H1 (cell line): Measurements from ENCODE around the gene SEMA3C. TPM values are rescaled to one million over a fixed set of nuclear protein-coding genes. Genes with fewer than 3 reads are reported as not detected.

Source experiments
- CTCF ChIA-PET: fragments of 300-600 bp; sonication (Branson Sonifier 250); formaldehyde crosslinking; loops from one replicate; lab custom pipeline; 2021; ENCODE audit not compliant: partially characterized antibody; lab: Charles Lee
- POLR2A ChIA-PET: fragments of 300-600 bp; sonication (Branson Sonifier 250); formaldehyde crosslinking; loops from one replicate; lab custom pipeline; 2021; ENCODE audit warnings: inconsistent platforms; ENCODE audit not compliant: partially characterized antibody; lab: Charles Lee
- DNase-seq, 2 experiments: peaks; one replicate each; pipeline versions ENCODE4 v3.0.0 to v3.0.0-alpha.2; 2010 to 2022; ENCODE audit warnings: low spot score in 2 of 2, low read depth in 1 of 2, mixed read lengths in 1 of 2
- FAIRE-seq: peaks from 2 replicates; lab custom pipeline; 2011; peaks lifted over from hg19 to GRCh38; lab: Jason Lieb, UNC
- H2AFZ ChIP-seq: 2 replicates; pipeline ENCODE4 v1.8.1; 2012; ENCODE audit warnings: low read length, inconsistent platforms
- H2AK5ac ChIP-seq: 2 replicates; pipeline ENCODE4 v1.6.1; 2013; ENCODE audit warnings: low read depth, low read length
- H2BK120ac ChIP-seq: replicated peaks from 2 replicates; pipeline ENCODE3; 2013; ENCODE audit warnings: low read depth, low read length, inconsistent platforms
- H2BK12ac ChIP-seq: 2 replicates; pipeline ENCODE4 v1.6.1; 2013; ENCODE audit warnings: low read depth, low read length
- H2BK15ac ChIP-seq: 2 replicates; pipeline ENCODE4 v1.6.1; 2013; ENCODE audit warnings: low read length
- H2BK20ac ChIP-seq: 2 replicates; pipeline ENCODE4 v1.6.1; 2013; ENCODE audit warnings: low read length
- H2BK5ac ChIP-seq: 2 replicates; pipeline ENCODE4 v1.6.1; 2013; ENCODE audit warnings: low read depth, low read length
- H3K14ac ChIP-seq: 2 replicates; pipeline ENCODE4 v1.6.1; 2013; ENCODE audit warnings: inconsistent platforms; ENCODE audit not compliant: insufficient read length
- H3K18ac ChIP-seq: 2 replicates; pipeline ENCODE4 v1.6.1; 2013; ENCODE audit warnings: low read length; ENCODE audit errors: extremely low read depth
- H3K23ac ChIP-seq: 2 replicates; pipeline ENCODE4 v1.6.1; 2013; ENCODE audit warnings: inconsistent platforms; ENCODE audit not compliant: insufficient read length
- H3K23me2 ChIP-seq: 2 replicates; pipeline ENCODE4 v1.6.1; 2013; ENCODE audit warnings: low read depth, low read length
- H3K27ac ChIP-seq: 2 replicates; pipeline ENCODE4 v1.6.1; 2011; ENCODE audit warnings: low read depth, low read length, inconsistent platforms
- H3K27me3 ChIP-seq, 4 experiments: replicated peaks in 1 of 4; 1 replicate in 1 of 4; 2 replicates in 3 of 4; pipeline versions ENCODE4 v1.6.1 to v1.8.1; 2011 to 2013; ENCODE audit warnings: low read length in 3 of 4, mild to moderate bottlenecking in 3 of 4, inconsistent platforms in 2 of 4, mixed read lengths in 2 of 4, moderate library complexity in 1 of 4; ENCODE audit not compliant: control insufficient read depth in 3 of 4, insufficient read depth in 3 of 4; ENCODE audit errors: extremely low read depth in 1 of 4
- H3K36me3 ChIP-seq, 4 experiments: 2 replicates each; pipeline versions ENCODE4 v1.6.1 to v1.8.1; 2011 to 2013; ENCODE audit warnings: mild to moderate bottlenecking in 4 of 4, low read length in 3 of 4, moderate library complexity in 2 of 4, control low read depth in 1 of 4, inconsistent platforms in 1 of 4; ENCODE audit not compliant: insufficient read depth in 4 of 4, control insufficient read depth in 2 of 4
- H3K4ac ChIP-seq: replicated peaks from 2 replicates; pipeline ENCODE3; 2013; ENCODE audit warnings: low read length, low read depth, mixed read lengths, inconsistent platforms; ENCODE audit not compliant: insufficient read length
- H3K4me1 ChIP-seq, 4 experiments: replicated peaks in 1 of 4; 1 replicate in 1 of 4; 2 replicates in 3 of 4; pipeline versions ENCODE4 v1.6.1 to v1.8.1; 2011 to 2013; ENCODE audit warnings: low read length in 3 of 4, inconsistent platforms in 2 of 4, mixed read lengths in 1 of 4; ENCODE audit not compliant: insufficient read depth in 4 of 4, control insufficient read depth in 3 of 4
- H3K4me2 ChIP-seq, 2 experiments: 2 replicates each; pipeline versions ENCODE4 v1.6.1 to v1.8.1; 2011 to 2013; ENCODE audit warnings: low read depth in 2 of 2, low read length in 2 of 2, control low read depth in 1 of 2, inconsistent platforms in 1 of 2, mild to moderate bottlenecking in 1 of 2; ENCODE audit not compliant: insufficient read depth in 1 of 2
- H3K4me3 ChIP-seq, 4 experiments: fragments of 200-600, 300-600 bp in 1 of 4; sonication (generic), shearing (Covaris generic), sonication (Bioruptor Twin) in 1 of 4; 2 replicates each; pipeline versions ENCODE4 v1.5.1 to v1.8.1; 2011 to 2016; ENCODE audit warnings: low read length in 4 of 4, low read depth in 3 of 4, control low read depth in 2 of 4, inconsistent platforms in 2 of 4, mild to moderate bottlenecking in 2 of 4, mixed read lengths in 1 of 4, moderate library complexity in 1 of 4; ENCODE audit not compliant: insufficient read depth in 2 of 4; ENCODE audit errors: extremely low read depth in 1 of 4
- H3K56ac ChIP-seq: replicated peaks from 2 replicates; pipeline ENCODE3; 2013; ENCODE audit warnings: low read depth, mild to moderate bottlenecking, mixed read lengths, low read length, inconsistent platforms; ENCODE audit not compliant: insufficient read length
- H3K79me1 ChIP-seq: 2 replicates; pipeline ENCODE4 v1.6.1; 2013; ENCODE audit warnings: low read depth, low read length, control low read depth
- H3K79me2 ChIP-seq, 2 experiments: 2 replicates each; pipeline versions ENCODE4 v1.6.1 to v1.8.1; 2012 to 2013; ENCODE audit warnings: low read length in 2 of 2, mild to moderate bottlenecking in 2 of 2, inconsistent platforms in 1 of 2; ENCODE audit not compliant: insufficient read depth in 2 of 2, control insufficient read depth in 1 of 2
- H3K9ac ChIP-seq, 4 experiments: replicated peaks in 1 of 4; 1 replicate in 1 of 4; 2 replicates in 3 of 4; pipeline versions ENCODE4 v1.6.1 to v1.8.1; 2011 to 2013; ENCODE audit warnings: low read depth in 3 of 4, low read length in 3 of 4, control low read depth in 2 of 4, mild to moderate bottlenecking in 2 of 4, moderate library complexity in 2 of 4, inconsistent platforms in 1 of 4; ENCODE audit errors: extremely low read depth in 1 of 4
- H3K9me3 ChIP-seq, 2 experiments: 2 replicates each; pipeline versions ENCODE4 v1.6.1 to v1.8.1; 2012 to 2013; ENCODE audit warnings: mild to moderate bottlenecking in 2 of 2, moderate library complexity in 2 of 2, control low read depth in 1 of 2, inconsistent platforms in 1 of 2, low read depth in 1 of 2, low read length in 1 of 2, mixed read lengths in 1 of 2; ENCODE audit not compliant: insufficient read depth in 2 of 2
- H4K20me1 ChIP-seq, 2 experiments: replicated peaks in 1 of 2; 2 replicates each; pipeline versions ENCODE3 to v1.8.1; 2011 to 2013; ENCODE audit warnings: inconsistent platforms in 2 of 2, low read length in 2 of 2, mild to moderate bottlenecking in 1 of 2; ENCODE audit not compliant: insufficient read depth in 2 of 2, control insufficient read depth in 1 of 2
- H4K5ac ChIP-seq: 2 replicates; pipeline ENCODE4 v1.6.1; 2013; ENCODE audit warnings: low read length, low read depth, mixed read lengths, inconsistent platforms; ENCODE audit not compliant: insufficient read length
- H4K8ac ChIP-seq: 2 replicates; pipeline ENCODE4 v1.8.0; 2013; ENCODE audit warnings: mild to moderate bottlenecking, moderate library complexity, low read length, inconsistent platforms; ENCODE audit not compliant: insufficient read depth; ENCODE audit errors: extremely low read depth
- H4K91ac ChIP-seq: replicated peaks from 2 replicates; pipeline ENCODE3; 2013; ENCODE audit warnings: low read length, mixed read lengths, inconsistent platforms; ENCODE audit not compliant: insufficient read length
- CBX5 ChIP-seq: fragments of 300-800, 300-1000 bp; sonication (generic); IDR thresholded peaks from 2 replicates; pipeline ENCODE4 v1.7.1; 2016; ENCODE audit warnings: antibody characterized with exemption, low read length, low read depth
- CHD1 ChIP-seq: IDR thresholded peaks from 2 replicates; pipeline ENCODE4 v1.6.1; 2012; ENCODE audit warnings: low read depth, low read length, improper control_type of control experiment
- EGR1 ChIP-seq: IDR thresholded peaks from 2 replicates; pipeline ENCODE4 v1.6.1; 2011; ENCODE audit warnings: low read depth, low read length, borderline replicate concordance
- FOSL1 ChIP-seq: IDR thresholded peaks from 2 replicates; pipeline ENCODE4 v1.6.1; 2011; ENCODE audit warnings: mild to moderate bottlenecking, low read depth, low read length, moderate library complexity; ENCODE audit not compliant: insufficient read depth
- HDAC6 ChIP-seq: IDR thresholded peaks from one replicate; pipeline ENCODE4 v1.7.1; 2012; ENCODE audit warnings: low read depth, mild to moderate bottlenecking, inconsistent platforms, low read length, moderate library complexity
- KDM1A ChIP-seq: fragments of 200-600, 300-600 bp; sonication (generic); IDR thresholded peaks from 2 replicates; pipeline ENCODE4 v1.7.1; 2016; ENCODE audit warnings: mild to moderate bottlenecking, low read length, borderline replicate concordance
- NANOG ChIP-seq: IDR thresholded peaks from 2 replicates; pipeline ENCODE4 v1.6.1; 2011; ENCODE audit warnings: low read length, low read depth, mild to moderate bottlenecking, inconsistent platforms; ENCODE audit not compliant: insufficient read depth, poor library complexity, severe bottlenecking
- POLR2A ChIP-seq, 2 experiments: IDR thresholded peaks; 1 replicate in 1 of 2; 2 replicates in 1 of 2; pipeline ENCODE4 v1.6.1; 2011; ENCODE audit warnings: low read depth in 2 of 2, low read length in 2 of 2, mild to moderate bottlenecking in 2 of 2; ENCODE audit errors: control extremely low read depth in 1 of 2
- RFX5 ChIP-seq: IDR thresholded peaks from 2 replicates; pipeline ENCODE4 v1.6.1; 2011; ENCODE audit warnings: low read depth, low read length, improper control_type of control experiment, borderline replicate concordance
- SIRT6 ChIP-seq: IDR thresholded peaks from one replicate; pipeline ENCODE4 v1.7.1; 2012; ENCODE audit warnings: low read length, inconsistent platforms
- SIX5 ChIP-seq: IDR thresholded peaks from 2 replicates; pipeline ENCODE4 v1.6.1; 2011; ENCODE audit warnings: mild to moderate bottlenecking, low read depth, low read length
- USF2 ChIP-seq: IDR thresholded peaks from 2 replicates; pipeline ENCODE4 v1.6.1; 2011; ENCODE audit warnings: low read length, improper control_type of control experiment
- ZNF274 ChIP-seq: IDR thresholded peaks from 2 replicates; pipeline ENCODE4 v1.7.0; 2012; ENCODE audit warnings: low read length, borderline replicate concordance; ENCODE audit errors: extremely low read depth
- WGBS, 2 experiments: shearing (Covaris generic) in 1 of 2; methylation state at CpG; one replicate each; pipeline versions ENCODE4 v1.1.6 to v1.1.7; 2013 to 2015; ENCODE audit warnings: low lambda C conversion rate in 2 of 2, mixed read lengths in 2 of 2, inconsistent platforms in 1 of 2, low coverage in 1 of 2, missing lambda C conversion rate in 1 of 2; ENCODE audit not compliant: insufficient replicate concordance in 2 of 2, insufficient coverage in 1 of 2, insufficient read length in 1 of 2; ENCODE audit errors: extremely low coverage in 1 of 2, missing lambda C conversion rate in 1 of 2; 5-methylcytosine and 5-hydroxymethylcytosine counted together
- polyA plus RNA-seq, 7 experiments: library from polyadenylated mRNA; depleted of rRNA in 3 of 7; stranded (reverse) in 5 of 7; unstranded in 2 of 7; fragments of >200 nt in 5 of 7; fragments of 200-250 nt in 2 of 7; gene quantifications; 1 replicate in 5 of 7; 2 replicates in 1 of 7; 4 replicates in 1 of 7; pipeline versions ENCODE4 v1.2.1 to v1.2.3, GENCODE V29; 2011 to 2013; ENCODE audit warnings: missing spikeins in 2 of 7, mixed read lengths in 2 of 7
- total RNA-seq: library from RNA; stranded (reverse); fragmentation: NEBNext Ultra II Directional; extraction: Animal tissue kit (Norgen Biotek cat#: 25700); gene quantifications from 2 replicates; pipeline ENCODE4 v1.2.1, GENCODE V29; 2021
- TF ChIP-seq, protein P1 (sequence below): IDR thresholded peaks from 2 replicates; pipeline ENCODE4 v1.6.1; 2012; ENCODE audit warnings: inconsistent platforms

The SEMA3C gene
- total and polyA plus RNA-seq, 2 of the 8 experiments (the other 6 are each of a cell fraction or from before 2014, with no cell fraction given) = 0.15 to 1.4 TPM

DNA sequence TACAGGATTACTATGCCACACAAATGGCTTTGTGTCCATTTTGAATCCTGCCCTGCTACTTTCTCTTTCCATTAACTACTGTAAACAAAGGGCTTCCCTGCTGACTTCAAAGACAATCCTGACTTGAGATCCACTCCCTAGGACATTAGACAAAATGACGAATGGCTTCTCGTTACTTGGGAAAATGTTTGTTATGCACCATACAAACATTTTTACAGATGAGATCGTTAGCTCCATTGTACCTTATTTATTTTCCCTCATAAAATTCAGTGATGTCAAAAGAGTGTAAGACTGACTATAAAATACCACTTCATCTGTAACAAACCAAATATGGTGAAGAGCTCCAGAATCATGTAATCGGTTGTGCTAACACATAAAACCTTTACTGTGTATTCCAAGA lies 158.6 kb downstream of the SEMA3C start:
- Histone ChIP-seq H2BK12ac (no peak overlapping the region), H3K56ac (no peak overlapping the region), H3K18ac (no peak overlapping the region), H3K9ac (no peak overlapping the region), H2BK5ac (no peak overlapping the region), H4K91ac (no peak overlapping the region), H3K4ac (no peak overlapping the region), H2AK5ac (no peak overlapping the region), H3K4me3 (no peak overlapping the region), H3K79me1 (no peaks in the 10 kb centered on the region), H2BK20ac (no peak overlapping the region), H2BK15ac (no peak overlapping the region), H3K79me2 (no peaks in the 10 kb centered on the region), H3K9me3 (no peaks in the 10 kb centered on the region), H3K27ac (no peak overlapping the region), H3K36me3 (no peaks in the 10 kb centered on the region), H3K23me2 (no peaks in the 10 kb centered on the region; the same call in 1 of the 2 replicates), H3K14ac (no peak overlapping the region), H2BK120ac (no peak overlapping the region), H3K4me2 (no peak overlapping the region), H4K5ac (no peak overlapping the region), H4K8ac (no peak overlapping the region), H3K27me3 (no peaks in the 10 kb centered on the region; a peak in 2 of 7 replicates), H3K4me1 (peaks cover 0 to 5% (median 1%) of the 10 kb centered on the region in 4 experiments; a peak in 2 of 7 replicates), H4K20me1 (no peaks in the 10 kb centered on the region), H3K23ac (no peak overlapping the region), H2AFZ (no peak overlapping the region)
- ChIA-PET CTCF (interaction anchor here (0.5 kb wide), 1 partner anchor 1489 kb away, joined by 3 read pairs; no protein-coding TSS in a partner anchor), POLR2A (interaction anchor here (0.6 kb wide), 1 partner anchor 35 kb away, joined by 3 read pairs; no protein-coding TSS in a partner anchor)
- 71% methylated on average over 4 of the region's 4 CpGs; no CpG with 5 or more reads in 1 of the 2 experiments for WGBS, 2 experiments
- FAIRE-seq (no peak), DNase-seq (no peak)
- no peak for TF ChIP-seq CBX5
- TF ChIP-seq RFX5 = no peak
- no peak for TF ChIP-seq KDM1A
- TF ChIP-seq HDAC6 = no peak
- no peak for TF ChIP-seq POLR2A (IDR thresholded peaks at IDR 0.05; ENCODE audit: control extremely low read depth in 1 of 2, low read depth in 2 of 2, low read length in 2 of 2)
- TF ChIP-seq CHD1 = no peak
- no peak for TF ChIP-seq FOSL1
- TF ChIP-seq NANOG = no peak
- TF ChIP-seq USF2 = no peak
- TF ChIP-seq, protein P1, sequence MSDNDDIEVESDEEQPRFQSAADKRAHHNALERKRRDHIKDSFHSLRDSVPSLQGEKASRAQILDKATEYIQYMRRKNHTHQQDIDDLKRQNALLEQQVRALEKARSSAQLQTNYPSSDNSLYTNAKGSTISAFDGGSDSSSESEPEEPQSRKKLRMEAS = no peak
- no peak for TF ChIP-seq SIX5
- TF ChIP-seq SIRT6 = no peak
- TF ChIP-seq ZNF274 = no peak
- TF ChIP-seq EGR1 = no peak
